ENCODE data around the gene EIF2B1.

The EIF2B1 gene

GRCh38 chr12:123633379-123634141 is at the start of gene EIF2B1, which contains the start of gene GTF2H3:
EIF2B1 (minus strand) TSS chr12:123633686; CDS start chr12:123633557, 129 bp downstream.
GTF2H3 (plus strand) TSS chr12:123633829; CDS start chr12:123633860, 31 bp downstream.
- peak; percentile 98 for DNase-seq

- no peak for DNase-seq
Observed at GRCh38 chr12:123681605-123682004, 48.1 kb upstream of the EIF2B1 start.

GRCh38 chr12:123678981-123679380 is 45.5 kb upstream of the EIF2B1 start:
- no peak for DNase-seq

- no peak for DNase-seq
Observed at GRCh38 chr12:123676616-123677320, 43.3 kb upstream of the EIF2B1 start.

GRCh38 chr12:123675436-123675835 is 42.0 kb upstream of the EIF2B1 start:
- DNase-seq: no peak

GRCh38 chr12:123671876-123672275 is 38.4 kb upstream of the EIF2B1 start:
- no peak for DNase-seq

- DNase-seq: peak; percentile 96
Observed at GRCh38 chr12:123670882-123671728, 37.6 kb upstream of the EIF2B1 start, which contains the start of gene TCTN2. TCTN2 (plus strand) TSS chr12:123671113; CDS start chr12:123671241, 128 bp downstream.

- DNase-seq: no peak
Observed at GRCh38 chr12:123667771-123668170, 34.3 kb upstream of the EIF2B1 start.

GRCh38 chr12:123659996-123660727 is 26.7 kb upstream of the EIF2B1 start:
- DNase-seq: no peak

- DNase-seq: no peak
Observed at GRCh38 chr12:123657211-123657610, 23.7 kb upstream of the EIF2B1 start.

- no peak for DNase-seq
Observed at GRCh38 chr12:123656392-123656791, 22.9 kb upstream of the EIF2B1 start.

GRCh38 chr12:123655420-123655819 is 21.9 kb upstream of the EIF2B1 start:
- no peak for DNase-seq

- DNase-seq: no peak
Observed at GRCh38 chr12:123654129-123654701, 20.7 kb upstream of the EIF2B1 start.

GRCh38 chr12:123648401-123648800 is 14.9 kb upstream of the EIF2B1 start:
- no peak for DNase-seq

- DNase-seq: no peak
Observed at GRCh38 chr12:123645878-123646277, 12.4 kb upstream of the EIF2B1 start.

GRCh38 chr12:123645380-123645779 is 11.9 kb upstream of the EIF2B1 start:
- DNase-seq: no peak

GRCh38 chr12:123643911-123644310 is 10.4 kb upstream of the EIF2B1 start:
- no peak for DNase-seq

GRCh38 chr12:123634142-123634561 is 666 bp upstream of the EIF2B1 start:
- DNase-seq: no peak

GRCh38 chr12:123621619-123622530 is 11.6 kb downstream of the EIF2B1 start:
- no peak for DNase-seq

GRCh38 chr12:123621101-123621500 is 12.4 kb downstream of the EIF2B1 start:
- no peak for DNase-seq

GRCh38 chr12:123617580-123617979 is 15.9 kb downstream of the EIF2B1 start:
- DNase-seq: no peak

Data from activated CD8-positive, alpha-beta memory T cell treated with anti-CD3 and anti-CD28 coated beads for 24 hours (primary cell).